B cell (primary cell): ENCODE data around the gene TEDC1. TPM values are rescaled to one million over a fixed set of nuclear protein-coding genes. Genes with fewer than 3 reads are reported as not detected.

ENCODE experiments used
- ATAC-seq: fragments of 200-7000 bp; cut with Tn5 transposase; one replicate; pipeline ENCODE4 v1.10.0; 2021; ENCODE audit warnings: low read depth, mild to moderate bottlenecking, moderate number of reproducible peaks, moderate library complexity
- CTCF ChIA-PET: fragments of 350-600 bp; sonication (Branson Sonifier 250); formaldehyde crosslinking; loops from one replicate; lab custom pipeline; 2021; ENCODE audit warnings: antibody characterized with exemption, inconsistent platforms; lab: Charles Lee
- POLR2A ChIA-PET: fragments of 350-600 bp; sonication (Branson Sonifier 250); formaldehyde crosslinking; loops from one replicate; lab custom pipeline; 2021; ENCODE audit warnings: antibody characterized with exemption; lab: Charles Lee
- DNase-seq: peaks from one replicate; pipeline ENCODE4 v3.0.0; 2013
- H2AFZ ChIP-seq: 2 replicates; pipeline ENCODE4 v1.6.1; 2012; ENCODE audit warnings: mild to moderate bottlenecking, low read depth, low read length; ENCODE audit not compliant: insufficient read depth, poor library complexity, severe bottlenecking
- H3K27ac ChIP-seq, 2 donors: 1 replicate in 1 of 2; 2 replicates in 1 of 2; pipeline ENCODE4 v1.5.1; 2012 to 2013; ENCODE audit warnings: low read length in 2 of 2, mild to moderate bottlenecking in 2 of 2, moderate library complexity in 1 of 2
- H3K27me3 ChIP-seq, 4 experiments: fragments of 200-600 bp in 1 of 4; sonication (generic) in 1 of 4; replicated peaks in 1 of 4; 1 replicate in 2 of 4; 2 replicates in 2 of 4; pipeline versions ENCODE4 v1.6.1 to v1.7.0; 2013 to 2016; ENCODE audit warnings: low read length in 3 of 4, mild to moderate bottlenecking in 2 of 4, mixed read lengths in 1 of 4, moderate library complexity in 1 of 4; ENCODE audit not compliant: insufficient read depth in 4 of 4, control insufficient read depth in 3 of 4; ENCODE audit errors: control extremely low read depth in 1 of 4
- H3K36me3 ChIP-seq, 2 experiments: replicated peaks in 1 of 2; 1 replicate in 1 of 2; 2 replicates in 1 of 2; pipeline versions ENCODE4 v1.6.1 to v1.7.1; 2013; ENCODE audit warnings: low read length in 1 of 2; ENCODE audit not compliant: insufficient read depth in 2 of 2, control insufficient read depth in 1 of 2; ENCODE audit errors: control extremely low read depth in 1 of 2, extremely low read depth in 1 of 2
- H3K4me1 ChIP-seq, 2 donors: fragments of 200-600 bp in 1 of 2; sonication (generic) in 1 of 2; 1 replicate in 1 of 2; 2 replicates in 1 of 2; pipeline versions ENCODE4 v1.5.1 to v1.6.1; 2013 to 2017; ENCODE audit warnings: low read length in 2 of 2; ENCODE audit not compliant: control insufficient read depth in 2 of 2, insufficient read depth in 2 of 2
- H3K4me2 ChIP-seq: replicated peaks from 2 replicates; pipeline ENCODE3; 2012; ENCODE audit warnings: mild to moderate bottlenecking, low read depth, low read length; ENCODE audit not compliant: poor library complexity, severe bottlenecking
- H3K4me3 ChIP-seq, 5 experiments: fragments of 200-600 bp in 1 of 5; sonication (generic) in 1 of 5; 1 replicate in 3 of 5; 2 replicates in 2 of 5; pipeline versions ENCODE4 v1.5.1 to v1.7.0; 2011 to 2016; ENCODE audit warnings: low read length in 4 of 5, mild to moderate bottlenecking in 4 of 5, low read depth in 2 of 5, control low read depth in 1 of 5, moderate library complexity in 1 of 5; ENCODE audit not compliant: insufficient read depth in 1 of 5; ENCODE audit errors: control extremely low read depth in 1 of 5, extremely low read depth in 1 of 5
- H3K79me2 ChIP-seq: fragments of 200-600 bp; sonication (generic); one replicate; pipeline ENCODE4 v1.6.0; 2016; ENCODE audit warnings: low read length; ENCODE audit not compliant: control insufficient read depth, insufficient read depth
- H3K9ac ChIP-seq: fragments of 200-600 bp; sonication (generic); 2 replicates; pipeline ENCODE4 v1.6.1; 2017; ENCODE audit warnings: mild to moderate bottlenecking, low read length, moderate library complexity
- H3K9me3 ChIP-seq, 3 donors: one replicate each; pipeline versions ENCODE4 v1.6.1 to v1.7.1; 2013; ENCODE audit warnings: low read length in 2 of 3; ENCODE audit not compliant: control insufficient read depth in 2 of 3, insufficient read depth in 1 of 3; ENCODE audit errors: control extremely low read depth in 1 of 3
- H4K20me1 ChIP-seq: 2 replicates; pipeline ENCODE4 v1.6.0; 2012; ENCODE audit warnings: mild to moderate bottlenecking, low read length; ENCODE audit not compliant: insufficient read depth, control insufficient read depth, poor library complexity, severe bottlenecking
- H3K27ac Mint-ChIP-seq: one replicate; pipeline ENCODE4 v1.8.0; 2021; ENCODE audit warnings: mixed read lengths
- H3K27me3 Mint-ChIP-seq: one replicate; pipeline ENCODE4 v1.8.0; 2021; ENCODE audit warnings: mixed read lengths
- H3K4me1 Mint-ChIP-seq: one replicate; pipeline ENCODE4 v1.8.0; 2021; ENCODE audit warnings: mixed read lengths
- H3K4me3 Mint-ChIP-seq: one replicate; pipeline ENCODE4 v1.8.0; 2021; ENCODE audit warnings: mixed read lengths
- H3K9me3 Mint-ChIP-seq: one replicate; pipeline ENCODE4 v1.8.0; 2022; ENCODE audit warnings: mixed read lengths; ENCODE audit not compliant: insufficient read depth
- EZH2 ChIP-seq: IDR thresholded peaks from 2 replicates; pipeline ENCODE4 v1.6.1; 2012; ENCODE audit warnings: borderline replicate concordance, low read depth, mild to moderate bottlenecking, moderate library complexity, low read length; ENCODE audit not compliant: insufficient read depth, poor library complexity, severe bottlenecking
- WGBS: methylation state at CpG from one replicate; pipeline ENCODE4 v1.1.5; 2013; ENCODE audit warnings: missing lambda C conversion rate; ENCODE audit not compliant: insufficient coverage; 5-methylcytosine and 5-hydroxymethylcytosine counted together
- intact Hi-C: fragments of 100-400 bp; cut with micrococcal nuclease; formaldehyde crosslinking; loops from one replicate; pipeline ENCODE4 v1.10.0; 2022
- polyA plus RNA-seq: library from polyadenylated mRNA; depleted of rRNA; stranded (reverse); fragments of >200 nt; gene quantifications from 2 replicates; pipeline ENCODE4 v1.2.3, GENCODE V29; 2012
- total RNA-seq, 2 donors: library from RNA; stranded (reverse); fragments of 120-200 nt in 1 of 2; gene quantifications; 1 replicate in 1 of 2; 2 replicates in 1 of 2; pipeline versions ENCODE4 v1.2.3 to v1.2.4, GENCODE V29; 2013 to 2022
- TF ChIP-seq, protein P1 (sequence below): fragments of 200-600 bp; IDR thresholded peaks from one replicate; pipeline ENCODE4 v1.8.0; 2022; ENCODE audit warnings: antibody characterized with exemption, mild to moderate bottlenecking

The TEDC1 gene
- total and polyA plus RNA-seq, 2 donors (not counting 1 experiment from before 2014, with no cell fraction given): 19.7 to 22.2 TPM

DNA sequence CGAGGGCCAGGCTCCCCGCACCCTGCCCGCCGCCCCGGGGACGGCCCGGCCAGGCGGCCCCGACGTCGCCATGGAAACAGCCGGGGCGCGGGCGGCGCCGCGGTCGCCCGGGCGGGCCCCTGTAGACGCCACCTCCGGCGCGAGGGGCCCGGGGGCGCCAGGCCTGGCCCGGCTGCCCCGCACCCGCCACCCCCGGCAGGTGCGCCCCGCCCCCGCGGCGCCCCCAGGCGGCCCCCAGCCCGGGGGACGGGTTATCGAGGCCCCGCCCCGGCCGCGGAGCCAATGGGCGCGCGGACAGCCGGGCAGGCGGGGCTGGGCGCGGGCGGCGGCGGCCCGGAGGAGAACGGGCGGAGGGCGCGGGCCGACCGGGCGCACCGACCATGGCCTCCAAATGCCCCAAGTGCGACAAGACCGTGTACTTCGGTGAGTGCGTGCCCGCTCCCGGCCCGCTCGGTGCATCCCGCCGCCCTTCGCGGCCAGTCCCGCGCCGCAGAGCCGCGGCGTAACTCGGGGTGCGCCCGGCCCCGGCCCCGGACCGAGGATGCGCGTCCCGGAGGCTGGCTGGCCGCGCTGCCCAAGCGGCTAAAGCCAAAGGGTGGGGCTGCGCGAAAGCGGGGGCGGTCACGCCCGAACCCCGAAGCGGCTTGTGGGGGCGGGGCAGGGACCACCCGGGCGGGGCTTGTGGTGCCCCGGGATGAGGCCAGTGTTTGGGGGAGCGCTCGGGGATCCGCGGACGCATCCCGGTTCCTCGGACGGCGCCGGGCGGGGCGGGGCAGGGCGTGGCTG, 16.4 kb upstream of the TEDC1 start, which contains the start of gene CRIP2:
Gene CRIP2, plus strand, starts transcription at position 339 of the 786 bp plus-strand sequence. Its CDS starts 42 bp downstream, at position 381.
- peak; percentile 37 for ATAC-seq
- peaks cover 40 to 56% of the 10 kb centered on the region in 2 donors for H3K4me1 ChIP-seq
- H3K27me3 ChIP-seq: peaks cover 0 to 46% (median 11%) of the 10 kb centered on the region in 4 experiments
- H2AFZ ChIP-seq: peak within 1 kb of the TSS; percentile 62
- Mint-ChIP-seq H3K27me3 (no peaks in the 10 kb centered on the region), H3K9me3 (no peaks in the 10 kb centered on the region), H3K27ac (peak within 1 kb of the TSS; percentile 68), H3K4me1 (peaks cover 40% of the 10 kb centered on the region), H3K4me3 (peak within 1 kb of the TSS; percentile 80)
- TF ChIP-seq, protein P1, sequence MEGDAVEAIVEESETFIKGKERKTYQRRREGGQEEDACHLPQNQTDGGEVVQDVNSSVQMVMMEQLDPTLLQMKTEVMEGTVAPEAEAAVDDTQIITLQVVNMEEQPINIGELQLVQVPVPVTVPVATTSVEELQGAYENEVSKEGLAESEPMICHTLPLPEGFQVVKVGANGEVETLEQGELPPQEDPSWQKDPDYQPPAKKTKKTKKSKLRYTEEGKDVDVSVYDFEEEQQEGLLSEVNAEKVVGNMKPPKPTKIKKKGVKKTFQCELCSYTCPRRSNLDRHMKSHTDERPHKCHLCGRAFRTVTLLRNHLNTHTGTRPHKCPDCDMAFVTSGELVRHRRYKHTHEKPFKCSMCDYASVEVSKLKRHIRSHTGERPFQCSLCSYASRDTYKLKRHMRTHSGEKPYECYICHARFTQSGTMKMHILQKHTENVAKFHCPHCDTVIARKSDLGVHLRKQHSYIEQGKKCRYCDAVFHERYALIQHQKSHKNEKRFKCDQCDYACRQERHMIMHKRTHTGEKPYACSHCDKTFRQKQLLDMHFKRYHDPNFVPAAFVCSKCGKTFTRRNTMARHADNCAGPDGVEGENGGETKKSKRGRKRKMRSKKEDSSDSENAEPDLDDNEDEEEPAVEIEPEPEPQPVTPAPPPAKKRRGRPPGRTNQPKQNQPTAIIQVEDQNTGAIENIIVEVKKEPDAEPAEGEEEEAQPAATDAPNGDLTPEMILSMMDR: no peak
- no peak for TF ChIP-seq EZH2
- no peaks in the 10 kb centered on the region for H3K79me2 ChIP-seq
- intact Hi-C loops: loop anchor here (2.0 kb wide), 1 partner anchor 16 kb away; the partner anchor contains the start of gene TEDC1
- ChIA-PET CTCF (no interaction called here), POLR2A (interaction anchor here (0.7 to 1.3 kb wide), 2 partner anchors 15 to 374 kb away, joined by 3 to 5 read pairs; no protein-coding TSS in a partner anchor)
- peak within 1 kb of the TSS in 1 of 2 donors; percentile 57 for H3K27ac ChIP-seq
- peak within 1 kb of the TSS in 4 of 5 experiments; percentile 32 to 64 (median 55) for H3K4me3 ChIP-seq
- H4K20me1 ChIP-seq: peaks cover 15% of the 10 kb centered on the region
- WGBS: under 1% methylated on average over 118 of the region's 118 CpGs
- no peaks in the 10 kb centered on the region for H3K36me3 ChIP-seq
- H3K9me3 ChIP-seq: peaks cover 0 to 39% (median 0%) of the 10 kb centered on the region in 3 donors
- no peak for DNase-seq
- peak within 1 kb of the TSS; percentile 65 for H3K9ac ChIP-seq
- peak within 1 kb of the TSS; percentile 95 for H3K4me2 ChIP-seq
